ENCODE results near the gene CD48.

The CD48 gene

GRCh38 chr1:160631983-160632625 lies 79.5 kb downstream of the CD48 start:
- no peak for DNase-seq

DNA sequence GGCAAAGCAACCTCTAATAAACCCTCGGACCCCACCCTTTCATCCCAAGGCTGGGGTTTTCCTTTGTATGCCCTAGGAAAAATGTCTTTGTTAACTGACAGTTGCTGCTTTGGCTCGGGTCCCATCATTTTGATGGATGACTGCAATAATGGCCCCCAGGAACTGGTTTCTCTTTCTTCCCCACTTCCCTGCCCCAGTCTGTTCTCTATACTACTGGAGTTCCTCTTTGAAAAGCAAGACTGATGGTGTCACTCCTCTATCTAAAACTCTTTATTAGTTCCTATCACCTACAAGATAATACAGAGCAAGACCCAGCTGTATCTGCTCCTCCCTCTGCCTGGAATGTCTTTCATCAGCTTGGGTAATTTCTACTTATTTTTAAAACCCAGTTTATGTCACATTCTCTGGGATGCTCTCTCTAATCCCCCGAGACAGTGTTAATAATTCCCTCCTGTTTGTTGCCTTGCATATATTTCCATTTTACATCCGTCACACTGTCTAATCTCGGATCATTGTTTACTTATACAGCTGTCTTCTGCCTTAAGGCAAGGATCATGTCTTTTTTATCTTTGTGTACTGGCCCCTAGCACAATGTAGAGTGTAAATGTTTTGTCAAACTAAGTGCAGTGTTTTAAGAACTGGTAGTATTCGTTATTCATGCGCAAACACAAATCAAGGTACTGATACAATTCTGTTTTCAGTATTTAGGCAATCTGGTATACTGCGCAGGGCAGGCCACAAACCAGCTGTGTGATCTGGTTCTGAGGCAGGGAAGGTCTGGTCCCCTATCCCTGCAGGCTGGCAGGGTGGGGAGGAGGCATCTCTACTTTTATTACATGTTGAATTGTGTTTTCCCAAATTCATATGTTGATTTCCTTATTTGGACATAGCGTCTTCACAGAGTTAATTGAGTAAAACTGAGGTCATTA lies 80.8 kb downstream of the CD48 start:
- DNase-seq, result no peak

DNA sequence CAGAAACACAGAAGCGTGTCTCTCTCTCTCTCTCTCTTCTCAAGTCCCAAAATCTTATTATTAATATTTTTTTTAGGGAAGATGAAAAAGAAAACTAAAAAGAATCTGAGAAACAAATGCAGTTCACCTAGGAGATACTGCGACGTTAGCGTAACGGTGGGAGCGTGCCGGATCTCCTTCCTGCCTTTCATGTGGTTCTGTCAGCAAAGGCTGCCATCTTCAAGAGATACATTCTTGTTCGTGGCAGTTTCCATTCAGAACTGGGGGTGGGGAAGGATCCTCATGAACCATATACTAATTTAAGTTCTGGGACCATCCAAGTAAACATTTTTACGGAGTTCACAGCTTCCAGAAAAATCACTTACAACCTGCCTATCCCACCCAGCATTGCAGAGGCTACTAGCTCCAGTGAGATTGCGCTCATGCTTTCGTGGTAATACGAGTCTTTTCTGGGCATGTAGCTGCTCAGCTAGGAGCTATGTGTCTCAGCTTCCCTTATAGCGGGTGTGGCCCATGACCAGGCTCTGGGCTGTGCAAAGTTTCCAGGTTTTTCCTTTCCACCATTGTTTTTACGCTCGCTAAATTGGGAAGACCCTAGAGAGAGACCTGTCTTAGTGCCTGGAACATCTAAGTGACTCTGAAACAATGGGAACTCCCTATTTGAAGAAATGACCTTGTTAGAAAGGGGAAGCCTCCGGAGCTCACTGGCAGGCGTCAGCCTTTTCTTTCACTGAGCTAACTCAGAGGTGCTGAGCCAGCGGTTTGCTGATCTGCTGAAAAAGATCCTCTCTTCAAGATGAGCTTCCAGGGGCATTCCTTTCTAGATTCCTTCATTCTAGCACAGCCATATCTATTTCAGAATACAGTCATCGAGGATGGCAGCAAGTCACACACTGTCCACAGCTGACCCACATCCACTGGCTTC lies 82.1 kb downstream of the CD48 start:
- DNase-seq, result no peak

GRCh38 chr1:160628799-160629263 lies 82.8 kb downstream of the CD48 start:
- DNase-seq, result no peak
